ENCODE data around the gene TMX4.
"Not testable (repeated sequence)": the region's sequence is repeated elsewhere in the genome, so short reads cannot be mapped to it uniquely, and the experiment has no call there.

Gene TMX4

GRCh38 chr20:7959484-7959883 lies 60.1 kb downstream of the TMX4 start:
- peak; percentile 57 for DNase-seq

- not testable (repeated sequence) for DNase-seq
Measured at GRCh38 chr20:7956561-7956960, 63.0 kb downstream of the TMX4 start.

- no peak for DNase-seq
Measured at GRCh38 chr20:7950387-7950786, 69.2 kb downstream of the TMX4 start.

- no peak for DNase-seq
Measured at GRCh38 chr20:7943891-7944290, 75.7 kb downstream of the TMX4 start.

- DNase-seq, result no peak
Measured at GRCh38 chr20:7940341-7940740, 79.2 kb downstream of the TMX4 start, which contains the start of gene HAO1. TSS of gene HAO1 (minus strand) at chr20:7940458. CDS start at chr20:7940422, 36 bp downstream.

- no peak for DNase-seq
Measured at GRCh38 chr20:7939663-7940062, 79.9 kb downstream of the TMX4 start.

- DNase-seq, result no peak
Measured at GRCh38 chr20:7938058-7938457, 81.5 kb downstream of the TMX4 start.

- DNase-seq, result no peak
Measured at GRCh38 chr20:7937328-7937727, 82.2 kb downstream of the TMX4 start.

- no peak for DNase-seq
Measured at GRCh38 chr20:7935027-7935551, 84.5 kb downstream of the TMX4 start.

GRCh38 chr20:7933346-7933745 lies 86.2 kb downstream of the TMX4 start:
- no peak for DNase-seq

GRCh38 chr20:7930343-7930742 lies 89.2 kb downstream of the TMX4 start:
- DNase-seq, result no peak
